ENCODE measurements around the gene PCSK9.

DNA sequence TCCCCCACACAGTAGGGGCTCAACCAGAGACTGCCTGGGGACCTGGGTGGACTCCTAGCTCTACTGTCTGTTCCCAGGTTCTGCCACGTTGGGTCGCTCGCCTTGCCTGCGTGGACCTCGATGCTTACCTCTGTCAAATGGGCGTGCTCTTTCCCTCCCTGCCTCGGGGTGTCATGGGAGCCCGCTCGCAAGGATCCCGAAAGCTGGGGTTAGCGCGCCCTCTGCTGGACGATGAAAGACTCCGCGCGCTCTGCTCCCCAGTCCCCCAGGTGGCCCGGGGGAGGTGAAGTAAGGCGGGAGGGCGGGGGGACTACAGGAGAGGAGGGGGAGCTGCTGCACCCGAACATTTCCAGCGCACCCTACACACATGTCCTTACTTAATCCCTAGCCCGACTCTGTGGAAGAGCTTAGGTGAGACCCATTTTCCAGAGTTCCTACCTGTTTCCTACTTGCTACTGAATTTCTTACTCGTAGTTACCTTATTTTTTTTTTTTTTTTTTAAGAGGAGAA lies 42.9 kb upstream of the PCSK9 start:
- no peak for TF ChIP-seq EZH2 (IDR thresholded peaks at IDR 0.05; ENCODE audit: borderline replicate concordance, low read length)
- TF ChIP-seq, protein P1, sequence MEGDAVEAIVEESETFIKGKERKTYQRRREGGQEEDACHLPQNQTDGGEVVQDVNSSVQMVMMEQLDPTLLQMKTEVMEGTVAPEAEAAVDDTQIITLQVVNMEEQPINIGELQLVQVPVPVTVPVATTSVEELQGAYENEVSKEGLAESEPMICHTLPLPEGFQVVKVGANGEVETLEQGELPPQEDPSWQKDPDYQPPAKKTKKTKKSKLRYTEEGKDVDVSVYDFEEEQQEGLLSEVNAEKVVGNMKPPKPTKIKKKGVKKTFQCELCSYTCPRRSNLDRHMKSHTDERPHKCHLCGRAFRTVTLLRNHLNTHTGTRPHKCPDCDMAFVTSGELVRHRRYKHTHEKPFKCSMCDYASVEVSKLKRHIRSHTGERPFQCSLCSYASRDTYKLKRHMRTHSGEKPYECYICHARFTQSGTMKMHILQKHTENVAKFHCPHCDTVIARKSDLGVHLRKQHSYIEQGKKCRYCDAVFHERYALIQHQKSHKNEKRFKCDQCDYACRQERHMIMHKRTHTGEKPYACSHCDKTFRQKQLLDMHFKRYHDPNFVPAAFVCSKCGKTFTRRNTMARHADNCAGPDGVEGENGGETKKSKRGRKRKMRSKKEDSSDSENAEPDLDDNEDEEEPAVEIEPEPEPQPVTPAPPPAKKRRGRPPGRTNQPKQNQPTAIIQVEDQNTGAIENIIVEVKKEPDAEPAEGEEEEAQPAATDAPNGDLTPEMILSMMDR (IDR thresholded peaks at IDR 0.05; ENCODE audit: low read length), result peak; percentile 92

Data from OCI-LY1 (cell line).